ENCODE measurements around the gene POLR1H. TPM values are rescaled to one million over a fixed set of nuclear protein-coding genes. Genes with fewer than 3 reads are reported as not detected.
A peak's percentile ranks its signal among the peaks of the same experiment; 100 is the strongest.

Gene POLR1H
- total RNA-seq, 1 experiment from 2014 or later = 60.9 TPM

GRCh38 chr6:30102970-30103871, 42.2 kb downstream of the POLR1H start:
- H3K9me3 Mint-ChIP-seq (ENCODE audit: unreplicated experiment) = no peaks in the 10 kb centered on the region
- intact Hi-C loops (cut with micrococcal nuclease) = loop anchor here (1.0 to 2.0 kb wide), 5 partner anchors 28 to 224 kb away; partner anchors contain the start of genes PPP1R11, TRIM26 and TRIM39
- peaks cover 7% of the 10 kb centered on the region for H3K27me3 Mint-ChIP-seq (ENCODE audit: insufficient read depth, unreplicated experiment)
- peak overlapping the region; percentile 70 for H3K4me3 Mint-ChIP-seq (ENCODE audit: unreplicated experiment)
- ChIA-PET CTCF (interaction anchor here (0.6 to 5.2 kb wide), 31 partner anchors 9 to 255 kb away, joined by 3 to 153 read pairs (median 5); partner anchors contain the start of genes PPP1R11, TRIM10 and TRIM31), POLR2A (interaction anchor here (0.6 to 5.6 kb wide), 17 partner anchors 9 to 354 kb away, joined by 3 to 83 read pairs (median 4); partner anchors contain the start of genes POLR1H, PPP1R11, RNF39 and TRIM31)
- BruUV-seq (replicated peaks) = no TSS peak
- DNase-seq (ENCODE audit: unreplicated experiment) = peak; percentile 91
- peak; percentile 85 for TF ChIP-seq CTCF (IDR thresholded peaks at IDR 0.05; ENCODE audit: unreplicated experiment)
- H3K27ac Mint-ChIP-seq (ENCODE audit: low read depth, unreplicated experiment) = peak overlapping the region; percentile 84
- H3K36me3 Mint-ChIP-seq (ENCODE audit: insufficient read depth, unreplicated experiment) = no peaks in the 10 kb centered on the region
- peaks cover 35% of the 10 kb centered on the region for H3K4me1 Mint-ChIP-seq (ENCODE audit: insufficient read depth, unreplicated experiment)

- no peak for TF ChIP-seq CTCF (IDR thresholded peaks at IDR 0.05; ENCODE audit: unreplicated experiment)
- CTCF ChIA-PET = interaction anchor here (0.6 to 5.2 kb wide), 33 partner anchors 8 to 450 kb away, joined by 3 to 153 read pairs (median 5); partner anchors contain the start of genes PPP1R11, TRIM10 and TRIM31
- no TSS peak for BruUV-seq (replicated peaks)
- Mint-ChIP-seq H3K4me1 (ENCODE audit: insufficient read depth, unreplicated experiment) (peaks cover 32% of the 10 kb centered on the region), H3K27ac (ENCODE audit: low read depth, unreplicated experiment) (no peak overlapping the region), H3K27me3 (ENCODE audit: insufficient read depth, unreplicated experiment) (peaks cover 1% of the 10 kb centered on the region), H3K4me3 (ENCODE audit: unreplicated experiment) (no peak overlapping the region), H3K36me3 (ENCODE audit: insufficient read depth, unreplicated experiment) (no peaks in the 10 kb centered on the region), H3K9me3 (ENCODE audit: unreplicated experiment) (no peaks in the 10 kb centered on the region)
- POLR2A ChIA-PET = interaction anchor here (0.7 to 5.6 kb wide), 10 partner anchors 9 to 106 kb away, joined by 3 to 83 read pairs (median 6); partner anchors contain the start of genes POLR1H, PPP1R11, RNF39 and TRIM31
- intact Hi-C loops (cut with micrococcal nuclease) = loop anchor here (1.0 to 2.0 kb wide), 5 partner anchors 27 to 223 kb away; partner anchors contain the start of genes PPP1R11, TRIM26 and TRIM39
- no peak for DNase-seq (ENCODE audit: unreplicated experiment)
Observed at GRCh38 chr6:30103872-30104179, 42.8 kb downstream of the POLR1H start.

- intact Hi-C loops (cut with micrococcal nuclease) = no loop called here
- no peak overlapping the region for H3K27ac Mint-ChIP-seq (ENCODE audit: low read depth, unreplicated experiment)
- no peak for DNase-seq (ENCODE audit: unreplicated experiment)
- H3K9me3 Mint-ChIP-seq (ENCODE audit: unreplicated experiment) = no peaks in the 10 kb centered on the region
- peaks cover 32% of the 10 kb centered on the region for H3K4me1 Mint-ChIP-seq (ENCODE audit: insufficient read depth, unreplicated experiment)
- no TSS peak for BruUV-seq (replicated peaks)
- TF ChIP-seq CTCF (IDR thresholded peaks at IDR 0.05; ENCODE audit: unreplicated experiment) = no peak
- no peak overlapping the region for H3K4me3 Mint-ChIP-seq (ENCODE audit: unreplicated experiment)
- no peaks in the 10 kb centered on the region for H3K27me3 Mint-ChIP-seq (ENCODE audit: insufficient read depth, unreplicated experiment)
- no peaks in the 10 kb centered on the region for H3K36me3 Mint-ChIP-seq (ENCODE audit: insufficient read depth, unreplicated experiment)
- CTCF ChIA-PET = interaction anchor here (0.7 to 5.2 kb wide), 15 partner anchors 11 to 451 kb away, joined by 3 to 153 read pairs (median 5); partner anchors contain the start of gene PPP1R11
- POLR2A ChIA-PET = interaction anchor here (0.9 to 5.6 kb wide), 6 partner anchors 26 to 50 kb away, joined by 3 to 83 read pairs (median 12); partner anchors contain the start of genes POLR1H, PPP1R11 and RNF39
Observed at GRCh38 chr6:30104661-30105060, 43.6 kb downstream of the POLR1H start.

- no peak for DNase-seq (ENCODE audit: unreplicated experiment)
- ChIA-PET POLR2A (no interaction called here), CTCF (interaction anchor here (0.6 to 1.7 kb wide), 4 partner anchors 8 to 21 kb away, joined by 3 to 8 read pairs (median 5); no protein-coding TSS in a partner anchor)
- no peak overlapping the region for H3K4me3 Mint-ChIP-seq (ENCODE audit: unreplicated experiment)
- H3K27ac Mint-ChIP-seq (ENCODE audit: low read depth, unreplicated experiment) = no peak overlapping the region
- BruUV-seq (replicated peaks) = no TSS peak
- H3K36me3 Mint-ChIP-seq (ENCODE audit: insufficient read depth, unreplicated experiment) = no peaks in the 10 kb centered on the region
- peaks cover 8% of the 10 kb centered on the region for H3K4me1 Mint-ChIP-seq (ENCODE audit: insufficient read depth, unreplicated experiment)
- peaks cover 32% of the 10 kb centered on the region for H3K27me3 Mint-ChIP-seq (ENCODE audit: insufficient read depth, unreplicated experiment)
- H3K9me3 Mint-ChIP-seq (ENCODE audit: unreplicated experiment) = no peaks in the 10 kb centered on the region
- no peak for TF ChIP-seq CTCF (IDR thresholded peaks at IDR 0.05; ENCODE audit: unreplicated experiment)
- intact Hi-C loops (cut with micrococcal nuclease) = no loop called here
Observed at GRCh38 chr6:30111266-30111856, 50.3 kb downstream of the POLR1H start.

All from MCF 10A (cell line).